Posterior cingulate gyrus (tissue), 11 donors: ENCODE results near the gene NSD1.

ENCODE experiments used
- DNase-seq, 10 donors: peaks; one replicate each; pipeline versions ENCODE4 v3.0.0 to v3.0.0-alpha.2; 2020 to 2021; ENCODE audit warnings: mixed read lengths in 3 of 10
- intact Hi-C: fragments of 100-400 bp; cut with DNase I; formaldehyde crosslinking; loops from one replicate; pipeline ENCODE4 v1.15.1; 2023

The NSD1 gene

DNA sequence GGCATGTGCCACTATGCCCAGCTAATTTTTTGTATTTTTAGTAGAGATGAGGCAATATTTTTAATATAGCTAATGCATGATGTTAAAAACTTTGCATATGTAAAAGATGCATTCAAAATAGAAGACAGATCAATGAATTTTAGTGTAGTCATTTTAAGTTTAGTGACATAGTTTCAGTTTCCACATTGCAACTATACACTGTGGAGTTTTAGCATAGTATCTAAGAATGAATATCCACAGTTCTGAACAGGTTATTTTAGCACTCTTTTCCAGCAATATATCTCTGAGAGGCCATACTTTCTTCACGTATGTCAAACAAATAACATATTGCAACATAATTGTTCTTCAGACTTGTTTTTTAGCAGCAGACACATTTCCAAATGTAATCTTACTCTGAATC is 130.6 kb downstream of the NSD1 start:
- intact Hi-C loops = no loop called here
- DNase-seq = no peak

DNA sequence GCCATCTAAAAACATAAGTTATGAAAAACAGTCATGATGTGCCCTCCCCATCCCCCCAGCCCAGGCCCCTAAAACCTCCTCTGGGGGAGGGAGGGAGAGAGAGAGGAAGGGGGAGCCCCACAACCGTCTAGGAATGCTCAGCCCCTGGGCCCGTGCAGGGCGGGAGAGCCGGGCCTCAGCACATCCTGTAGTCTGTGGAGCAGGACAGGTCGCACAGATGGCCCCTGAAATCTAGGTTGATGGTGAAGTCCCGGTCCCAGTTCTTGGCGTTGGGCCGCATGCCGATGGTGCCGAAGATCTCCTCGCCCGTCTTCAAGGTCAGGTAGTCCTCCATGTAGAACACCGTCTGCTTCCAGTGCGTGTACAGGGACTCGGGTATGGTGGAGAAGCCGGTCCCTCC is 131.8 kb downstream of the NSD1 start:
- DNase-seq = no peak
- intact Hi-C loops = no loop called here

DNA sequence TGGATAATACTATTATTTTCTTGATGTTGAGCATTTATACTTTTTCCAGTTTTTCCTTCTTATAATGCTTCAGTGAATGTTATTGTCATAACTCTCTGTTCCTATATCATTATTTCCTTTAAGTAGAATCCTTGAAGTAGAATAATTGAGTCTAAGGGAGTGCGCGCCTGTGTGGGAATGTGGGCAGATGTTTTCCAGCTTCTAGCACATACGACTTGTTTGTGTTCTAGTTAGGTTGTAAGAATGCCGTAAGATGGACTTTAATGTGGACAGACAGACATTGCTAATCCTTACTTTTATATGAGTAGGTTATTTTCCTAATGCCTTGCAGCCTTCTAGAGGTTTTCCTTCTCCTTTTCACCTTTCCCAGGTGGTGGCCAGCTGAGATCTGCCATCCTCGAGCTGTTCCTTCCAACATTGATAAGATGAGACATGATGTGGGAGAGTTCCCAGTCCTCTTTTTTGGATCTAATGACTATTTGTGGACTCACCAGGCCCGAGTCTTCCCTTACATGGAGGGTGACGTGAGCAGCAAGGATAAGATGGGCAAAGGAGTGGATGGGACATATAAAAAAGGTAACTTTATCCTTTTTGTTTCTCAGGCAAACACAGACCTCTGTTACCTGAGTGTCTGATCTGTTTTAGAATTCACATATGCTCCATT is 135.8 kb downstream of the NSD1 start:
- intact Hi-C loops = no loop called here
- DNase-seq = no peak

DNA sequence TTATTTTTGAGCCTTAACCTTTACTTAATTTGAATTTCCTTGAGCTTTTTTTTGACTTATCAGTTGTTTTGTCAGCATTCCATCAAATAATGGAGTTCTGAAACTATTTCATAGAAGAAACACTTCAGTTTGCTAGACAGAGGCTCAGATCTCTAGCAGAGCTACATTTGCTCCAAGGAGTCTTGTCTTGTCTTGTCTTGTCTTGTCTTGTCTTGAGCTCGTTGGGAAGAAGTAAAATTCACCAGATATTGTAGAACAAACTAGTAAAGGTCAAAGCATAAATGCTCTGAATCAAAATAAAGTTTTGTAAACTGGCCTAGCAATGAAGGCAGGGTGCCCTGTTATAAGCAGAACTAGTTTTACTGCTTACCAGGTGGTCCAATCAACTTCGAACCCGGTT is 136.4 kb downstream of the NSD1 start:
- no peak for DNase-seq
- intact Hi-C loops = no loop called here

DNA sequence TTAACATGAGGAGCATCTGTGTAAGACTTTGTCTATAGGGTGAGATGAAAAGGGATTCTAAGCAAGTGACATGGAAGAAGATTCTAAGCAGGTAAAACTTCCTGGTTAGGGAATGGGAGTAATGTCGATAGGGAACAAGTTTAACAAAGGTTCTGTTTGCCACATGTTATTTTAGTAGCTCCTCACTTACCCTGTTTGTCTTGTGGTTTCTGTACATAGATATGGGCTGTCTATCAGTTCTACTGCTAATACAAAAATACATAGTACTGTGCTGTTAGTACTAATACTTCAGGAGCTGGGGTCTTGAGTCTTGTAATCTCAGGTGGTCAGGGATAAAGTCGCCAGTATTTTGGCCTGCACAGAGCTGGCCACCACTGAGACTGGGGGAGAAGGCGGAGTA is 137.1 kb downstream of the NSD1 start:
- no peak for DNase-seq
- intact Hi-C loops = no loop called here

DNA sequence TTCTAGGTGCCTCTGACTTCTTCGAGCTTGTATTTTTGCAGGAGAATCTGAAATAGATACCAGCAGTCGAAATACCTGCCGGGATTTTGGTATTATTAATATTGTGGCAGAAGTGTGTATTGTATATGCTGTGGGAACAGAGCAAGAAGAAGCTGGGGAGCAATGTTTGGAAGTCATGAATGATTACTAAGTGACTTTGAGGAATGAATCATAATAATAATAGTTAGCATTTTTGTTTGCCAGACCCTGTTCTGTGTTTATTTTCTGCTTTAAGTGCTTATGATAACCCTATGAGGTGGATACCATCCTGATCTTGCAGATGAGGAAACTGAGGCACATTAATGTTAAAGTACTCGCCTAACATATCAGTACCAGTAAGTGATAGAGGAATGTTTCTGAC is 137.5 kb downstream of the NSD1 start:
- intact Hi-C loops = no loop called here
- DNase-seq = no peak

DNA sequence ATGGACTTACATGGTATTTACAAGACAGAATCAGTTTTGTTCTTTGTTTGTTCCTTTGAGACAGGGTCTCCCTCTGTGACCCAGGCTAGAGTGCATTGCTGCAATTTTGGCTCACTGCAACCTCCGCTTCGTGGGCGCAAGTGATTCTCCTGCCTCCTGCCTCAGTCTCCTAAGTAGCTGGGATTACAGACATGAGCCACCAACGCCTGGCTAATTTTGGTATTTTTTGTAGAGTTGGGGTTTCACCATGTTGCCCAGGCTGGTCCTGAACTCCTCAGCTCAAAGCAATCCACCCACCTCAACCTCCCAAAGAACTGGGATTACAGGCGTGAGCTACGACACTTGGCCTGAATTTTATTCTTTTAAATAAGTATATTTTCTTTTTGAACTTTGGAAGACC is 142.3 kb downstream of the NSD1 start:
- DNase-seq = no peak
- intact Hi-C loops = no loop called here

DNA sequence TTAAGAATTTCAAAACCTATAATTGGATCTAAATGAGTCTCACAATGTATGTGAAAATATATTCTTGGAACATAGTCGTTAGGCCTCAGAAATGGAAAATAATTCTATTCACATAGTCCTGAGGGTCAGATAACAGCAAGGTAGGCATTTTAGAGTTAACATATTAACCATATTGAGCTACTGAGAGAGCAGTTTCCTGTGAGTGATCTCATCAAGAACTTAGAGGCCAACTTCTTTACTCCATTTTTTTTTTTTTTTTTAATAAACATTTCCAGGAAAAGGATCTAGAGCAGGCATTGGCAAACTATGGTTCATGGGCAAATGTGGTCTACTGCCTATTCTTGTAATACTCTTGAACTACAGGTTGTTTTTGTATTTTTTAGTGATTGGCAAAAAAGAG is 143.3 kb downstream of the NSD1 start:
- DNase-seq = no peak
- intact Hi-C loops = no loop called here

DNA sequence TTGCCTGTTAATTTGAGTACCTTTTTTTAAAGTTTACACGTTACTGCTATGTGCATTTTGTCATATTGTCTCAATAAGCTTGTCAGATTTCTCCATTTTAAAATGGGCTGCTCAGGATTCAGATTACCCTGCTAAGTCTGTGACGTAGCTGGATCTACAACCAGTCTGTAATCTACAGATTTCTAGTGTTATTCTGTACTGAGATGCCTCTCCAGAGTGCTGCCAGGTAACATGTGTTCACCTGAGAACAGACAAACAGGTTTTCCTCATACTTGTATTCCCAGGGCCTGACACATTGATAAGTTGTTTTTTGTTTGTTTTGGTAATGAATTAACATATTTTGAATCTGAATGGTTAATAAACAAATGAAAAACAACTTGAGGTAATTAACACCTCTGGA is 154.6 kb downstream of the NSD1 start:
- no peak for DNase-seq
- intact Hi-C loops = no loop called here

DNA sequence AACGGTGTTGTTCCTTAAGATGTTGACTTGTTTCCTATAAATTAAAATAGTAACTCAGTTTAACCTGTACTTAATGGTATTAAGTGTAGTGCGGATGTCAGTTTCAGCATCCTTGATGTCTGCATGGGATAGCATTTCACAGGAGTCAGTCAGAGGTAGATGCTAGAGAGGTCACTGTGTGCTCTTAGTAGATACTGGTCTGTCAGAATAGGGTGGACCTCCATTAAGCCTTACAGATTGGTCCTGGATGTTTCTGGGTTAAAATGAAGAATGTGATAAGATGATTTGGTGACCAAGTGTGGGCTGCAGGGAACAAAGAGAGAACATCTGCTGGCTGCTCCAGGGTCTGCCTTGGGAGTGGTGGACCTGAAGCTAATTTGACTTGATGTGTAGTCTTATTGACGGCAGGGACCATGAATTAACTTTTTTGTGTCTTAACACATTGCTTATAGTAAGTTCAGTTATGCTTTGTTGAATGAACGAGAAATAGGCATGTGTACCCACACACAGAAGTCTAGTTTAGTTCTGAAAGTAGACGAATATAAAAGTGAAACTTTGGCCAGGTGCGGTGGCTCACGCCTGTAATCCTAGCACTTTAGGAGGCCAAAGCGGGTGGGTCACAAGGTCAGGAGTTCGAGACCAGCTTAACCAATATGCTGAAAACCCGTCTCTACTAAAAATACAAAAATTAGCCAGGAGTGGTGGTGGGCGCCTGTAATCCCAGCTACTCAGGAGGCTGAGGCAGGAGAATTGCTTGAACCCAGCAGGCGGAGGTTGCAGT is 157.4 kb downstream of the NSD1 start:
- no peak for DNase-seq
- intact Hi-C loops = no loop called here

DNA sequence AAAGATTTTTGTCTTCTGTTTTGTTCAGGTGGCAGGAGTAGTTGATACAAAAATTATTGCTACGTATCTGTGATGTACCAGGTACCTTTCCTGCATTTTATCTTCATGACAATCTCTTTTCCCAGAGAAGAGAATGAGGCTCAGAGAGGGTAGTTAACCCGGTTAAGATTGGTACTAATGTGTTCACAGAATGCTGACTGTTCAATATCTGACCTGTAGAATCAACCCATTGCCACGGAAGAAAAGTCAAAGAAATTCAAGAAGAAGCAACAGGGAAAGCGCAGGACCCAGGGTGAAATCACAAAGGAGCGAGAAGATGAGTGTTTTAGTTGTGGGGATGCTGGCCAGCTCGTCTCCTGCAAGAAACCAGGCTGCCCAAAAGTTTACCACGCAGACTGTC is 158.2 kb downstream of the NSD1 start:
- no peak for DNase-seq
- intact Hi-C loops = no loop called here

DNA sequence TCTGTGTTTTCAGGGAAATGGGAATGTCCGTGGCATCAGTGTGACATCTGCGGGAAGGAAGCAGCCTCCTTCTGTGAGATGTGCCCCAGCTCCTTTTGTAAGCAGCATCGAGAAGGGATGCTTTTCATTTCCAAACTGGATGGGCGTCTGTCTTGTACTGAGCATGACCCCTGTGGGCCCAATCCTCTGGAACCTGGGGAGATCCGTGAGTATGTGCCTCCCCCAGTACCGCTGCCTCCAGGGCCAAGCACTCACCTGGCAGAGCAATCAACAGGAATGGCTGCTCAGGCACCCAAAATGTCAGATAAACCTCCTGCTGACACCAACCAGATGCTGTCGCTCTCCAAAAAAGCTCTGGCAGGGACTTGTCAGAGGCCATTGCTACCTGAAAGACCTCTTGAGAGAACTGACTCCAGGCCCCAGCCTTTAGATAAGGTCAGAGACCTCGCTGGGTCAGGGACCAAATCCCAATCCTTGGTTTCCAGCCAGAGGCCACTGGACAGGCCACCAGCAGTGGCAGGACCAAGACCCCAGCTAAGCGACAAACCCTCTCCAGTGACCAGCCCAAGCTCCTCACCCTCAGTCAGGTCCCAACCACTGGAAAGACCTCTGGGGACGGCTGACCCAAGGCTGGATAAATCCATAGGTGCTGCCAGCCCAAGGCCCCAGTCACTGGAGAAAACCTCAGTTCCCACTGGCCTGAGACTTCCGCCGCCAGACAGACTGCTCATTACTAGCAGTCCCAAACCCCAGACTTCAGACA is 160.4 kb downstream of the NSD1 start:
- intact Hi-C loops = no loop called here
- peak in 1 of 10 donors; percentile 62 for DNase-seq

DNA sequence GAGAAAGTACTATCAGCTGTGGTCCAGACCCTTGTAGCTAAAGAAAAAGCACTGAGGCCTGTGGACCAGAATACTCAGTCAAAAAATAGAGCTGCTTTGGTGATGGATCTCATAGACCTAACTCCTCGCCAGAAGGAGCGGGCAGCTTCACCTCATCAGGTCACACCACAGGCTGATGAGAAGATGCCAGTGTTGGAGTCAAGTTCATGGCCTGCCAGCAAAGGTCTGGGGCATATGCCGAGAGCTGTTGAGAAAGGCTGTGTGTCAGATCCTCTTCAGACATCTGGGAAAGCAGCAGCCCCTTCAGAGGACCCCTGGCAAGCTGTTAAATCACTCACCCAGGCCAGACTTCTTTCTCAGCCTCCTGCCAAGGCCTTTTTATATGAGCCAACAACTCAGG is 161.1 kb downstream of the NSD1 start:
- intact Hi-C loops = no loop called here
- no peak for DNase-seq

DNA sequence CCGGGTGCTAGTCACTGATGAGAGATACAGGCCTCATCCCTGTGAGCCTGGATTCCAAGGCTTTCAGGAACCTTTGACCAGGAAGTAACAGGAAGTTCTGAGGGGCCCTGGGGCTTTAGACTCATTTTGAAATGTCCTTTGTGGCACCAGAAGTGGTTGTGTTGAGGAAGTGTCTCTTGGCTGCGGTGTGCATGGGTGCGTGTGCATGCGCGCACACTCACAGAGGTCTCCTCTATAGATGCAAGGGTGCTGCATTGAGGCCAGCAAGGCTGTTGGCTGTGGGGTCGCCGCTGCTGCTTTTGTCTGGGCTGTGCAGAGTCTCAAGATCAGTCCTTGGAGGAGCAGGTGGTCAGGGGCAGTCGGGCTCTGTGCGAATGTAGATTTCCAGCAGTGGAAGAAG is 162.4 kb downstream of the NSD1 start:
- peak in 1 of 10 donors; percentile 77 for DNase-seq
- intact Hi-C loops = no loop called here

DNA sequence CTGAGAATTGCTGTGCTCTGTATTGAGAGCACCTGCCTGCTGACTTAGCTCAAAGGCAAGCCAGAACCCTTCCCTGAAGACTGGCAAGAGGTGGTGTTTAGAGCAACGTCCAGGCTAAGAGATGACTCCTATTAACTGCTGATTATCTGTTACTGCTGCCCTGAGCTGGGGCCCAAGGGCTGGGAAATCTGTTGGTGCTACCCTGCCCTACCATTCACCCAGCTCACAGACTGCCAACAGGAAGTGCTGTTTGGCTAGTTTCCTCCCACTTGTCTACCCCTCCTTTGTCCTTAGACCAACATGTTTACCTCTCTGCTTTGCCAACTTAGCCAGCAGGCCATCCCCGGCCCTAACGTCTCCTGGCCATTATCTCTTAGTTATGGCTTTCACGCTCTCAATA is 163.0 kb downstream of the NSD1 start:
- no peak for DNase-seq
- intact Hi-C loops = no loop called here

DNA sequence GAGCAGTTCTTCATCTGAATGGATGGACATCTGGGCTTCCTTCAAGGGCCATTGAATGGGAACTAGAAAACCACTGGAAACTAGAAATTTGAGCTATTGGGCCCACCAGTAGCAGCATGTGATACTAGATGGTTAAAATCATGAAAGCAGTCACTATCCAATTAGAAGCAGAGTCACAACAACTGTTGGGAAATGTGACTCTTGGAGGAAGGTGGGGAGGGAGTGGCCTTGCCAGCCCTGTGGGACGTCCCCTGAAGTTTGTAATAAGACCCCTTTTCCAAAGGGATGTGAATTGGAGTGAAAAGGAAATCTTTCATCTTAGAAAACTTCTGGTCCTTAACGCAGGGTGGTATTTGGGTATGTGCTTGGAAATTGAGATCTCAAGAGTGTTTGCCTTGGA is 164.3 kb downstream of the NSD1 start:
- intact Hi-C loops = no loop called here
- DNase-seq = no peak

DNA sequence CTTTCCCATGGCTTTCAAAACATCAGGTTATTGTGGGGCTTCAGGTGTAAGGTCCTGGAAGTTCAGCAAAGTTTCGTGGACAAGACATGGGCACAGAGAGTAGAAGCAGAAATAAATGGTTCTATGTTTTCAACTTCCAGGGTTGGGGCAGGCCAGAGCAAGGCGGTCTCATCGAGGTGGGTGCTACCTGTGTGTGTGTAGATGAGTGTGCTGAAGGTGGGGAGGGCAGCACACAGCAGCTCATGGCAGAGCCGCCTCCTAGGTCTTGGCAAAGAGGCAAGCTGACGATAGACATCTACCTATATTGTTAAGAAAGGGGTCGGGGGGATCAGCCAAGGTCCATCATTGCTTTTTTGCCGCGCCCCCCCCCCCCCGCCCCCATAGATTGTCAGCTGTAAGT is 166.1 kb downstream of the NSD1 start:
- intact Hi-C loops = loop anchor here (5.0 kb wide), 3 partner anchors 53 to 637 kb away; partner anchors contain the start of genes LMAN2 and NSD1
- DNase-seq = peak in 1 of 10 donors; percentile 61

DNA sequence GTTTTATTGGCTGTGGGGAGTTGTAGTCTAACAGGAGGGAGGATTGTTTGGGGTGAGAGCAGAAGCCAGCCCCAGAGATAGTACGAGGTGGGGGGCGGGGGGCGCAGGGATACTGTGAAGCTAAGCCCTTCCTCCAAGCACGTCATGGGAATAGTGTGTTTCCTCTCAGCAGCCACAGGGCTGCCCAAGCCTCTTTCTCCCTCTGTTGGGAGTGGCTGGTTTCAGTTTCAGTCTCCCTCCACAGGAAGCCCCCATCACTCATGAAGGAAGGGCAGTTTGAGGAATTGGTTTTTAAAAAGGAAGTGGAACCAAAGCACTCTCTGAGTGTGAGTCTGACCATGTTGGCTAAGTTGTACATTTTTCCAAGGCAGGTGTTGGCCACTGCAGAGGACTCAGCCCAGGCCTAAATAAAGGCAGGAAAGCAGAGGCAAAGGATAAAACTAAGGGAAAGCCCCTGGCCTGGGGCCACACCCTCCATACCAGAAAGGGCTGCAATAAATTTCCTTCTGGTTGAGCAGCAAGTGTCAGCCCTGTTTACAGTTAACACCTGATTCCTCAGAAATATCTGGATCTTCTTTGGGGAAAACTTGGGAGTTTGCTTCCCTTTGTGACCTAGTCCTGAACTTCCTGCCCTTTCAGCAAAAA is 166.8 kb downstream of the NSD1 start:
- intact Hi-C loops = loop anchor here (5.0 kb wide), 3 partner anchors 52 to 638 kb away; partner anchors contain the start of genes LMAN2 and NSD1
- peak in 3 of 10 donors; percentile 28 to 81 (median 78) for DNase-seq

DNA sequence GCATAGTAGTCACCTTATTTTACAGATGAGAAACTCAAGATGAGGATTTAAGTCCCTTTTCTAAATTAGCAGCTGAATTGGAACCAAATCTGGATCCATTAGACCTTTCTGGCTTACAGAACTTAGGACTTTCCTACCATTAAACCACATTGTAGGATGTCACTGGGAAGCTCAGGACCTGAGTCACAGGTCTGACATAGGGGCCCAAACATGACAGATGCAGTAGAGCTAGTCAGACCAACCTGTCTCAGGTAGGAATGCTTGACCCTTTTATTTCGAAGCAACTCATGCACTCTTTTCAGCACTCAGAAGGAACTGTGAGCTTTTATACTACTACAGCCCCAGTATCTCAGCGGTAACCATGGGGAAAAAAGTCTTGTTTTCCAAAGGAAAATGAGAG is 167.4 kb downstream of the NSD1 start:
- no peak for DNase-seq
- intact Hi-C loops = loop anchor here (5.0 kb wide), 3 partner anchors 51 to 639 kb away; partner anchors contain the start of genes LMAN2 and NSD1

DNA sequence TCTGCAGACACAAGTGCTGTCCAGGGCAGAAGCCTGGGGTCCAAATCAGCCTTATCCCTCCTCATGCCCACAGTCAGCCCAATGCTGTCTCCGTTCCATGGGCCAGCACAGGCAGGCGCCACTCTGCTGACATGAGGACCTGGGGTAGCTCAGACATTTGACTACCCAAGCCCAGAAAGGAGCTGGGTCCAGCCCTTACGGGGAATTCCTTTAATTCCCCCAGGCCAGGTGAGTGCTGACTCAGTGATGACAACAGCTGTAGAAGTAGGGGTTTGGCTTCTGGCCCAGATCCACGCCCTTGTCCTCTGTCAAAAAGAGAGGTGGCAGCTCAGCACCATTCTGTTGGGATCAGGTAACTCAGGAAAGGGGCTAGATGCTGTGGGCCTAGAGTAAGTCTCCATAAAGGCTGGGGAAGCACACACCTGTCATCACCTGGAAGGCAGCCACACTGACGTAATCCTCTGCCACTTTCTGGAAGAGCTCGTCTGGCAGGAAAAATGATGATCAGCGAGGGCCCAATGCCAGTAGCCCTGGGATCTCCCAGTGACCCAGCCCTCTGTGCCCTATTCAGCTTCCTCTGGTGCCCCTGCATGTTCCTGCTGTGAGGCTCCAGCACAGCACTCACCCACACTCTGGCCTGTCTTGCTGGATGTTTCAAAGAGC is 168.1 kb downstream of the NSD1 start:
- intact Hi-C loops = loop anchor here (2.0 to 5.0 kb wide), 4 partner anchors 51 to 639 kb away; partner anchors contain the start of genes LMAN2 and NSD1
- no peak for DNase-seq
